NCI-H345 (cell line): ENCODE results near the gene PGM5.

ENCODE experiments used
- DNase-seq: peaks from one replicate; lab custom pipeline; 2025; lab: John Stamatoyannopoulos, UW

The PGM5 gene

GRCh38 chr9:68433531-68434110 lies 77.2 kb downstream of the PGM5 start:
- DNase-seq = no peak

GRCh38 chr9:68437785-68438184 lies 81.4 kb downstream of the PGM5 start:
- DNase-seq = no peak

- DNase-seq = no peak
Observed at GRCh38 chr9:68443624-68444023, 87.2 kb downstream of the PGM5 start.

GRCh38 chr9:68446836-68447235 lies 90.4 kb downstream of the PGM5 start:
- DNase-seq = no peak

GRCh38 chr9:68447611-68448010 lies 91.2 kb downstream of the PGM5 start:
- no peak for DNase-seq

DNA sequence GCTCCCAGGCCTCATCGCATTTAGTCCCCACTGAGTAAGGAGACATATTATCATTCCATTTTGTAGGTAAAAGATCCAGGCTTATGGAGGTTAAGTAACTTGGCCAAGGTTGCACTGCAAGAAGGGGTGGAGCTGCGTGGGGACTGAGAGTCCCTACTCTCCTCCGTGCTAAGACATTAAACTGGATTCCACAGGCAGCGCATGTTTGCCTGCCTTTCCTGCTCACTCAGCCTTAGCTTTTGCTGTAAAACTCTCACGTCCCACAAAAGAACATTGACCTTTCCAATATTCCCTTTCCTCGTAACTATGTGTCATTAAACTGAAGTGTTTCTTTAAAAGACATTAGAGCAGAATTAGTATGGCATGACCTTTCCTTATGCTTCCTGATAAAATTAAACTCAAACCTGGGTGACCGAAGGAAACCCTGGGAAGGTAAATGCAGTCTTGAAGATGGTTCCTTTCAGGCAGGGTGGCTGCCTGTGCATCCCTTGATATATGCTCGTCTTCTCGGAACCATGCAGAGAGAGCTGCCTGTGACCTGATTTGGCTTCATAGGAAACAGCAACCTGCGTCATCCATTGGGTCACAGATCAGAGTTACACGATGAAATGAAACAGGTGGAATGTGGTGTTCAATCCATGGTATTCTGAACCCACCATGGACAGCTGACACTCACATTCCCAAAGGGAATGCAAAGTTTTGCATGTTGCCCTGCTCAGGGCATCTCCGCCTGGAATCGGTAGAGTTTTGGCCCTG lies 98.3 kb downstream of the PGM5 start:
- DNase-seq = no peak

- no peak for DNase-seq
Observed at GRCh38 chr9:68455451-68455850, 99.0 kb downstream of the PGM5 start.

DNA sequence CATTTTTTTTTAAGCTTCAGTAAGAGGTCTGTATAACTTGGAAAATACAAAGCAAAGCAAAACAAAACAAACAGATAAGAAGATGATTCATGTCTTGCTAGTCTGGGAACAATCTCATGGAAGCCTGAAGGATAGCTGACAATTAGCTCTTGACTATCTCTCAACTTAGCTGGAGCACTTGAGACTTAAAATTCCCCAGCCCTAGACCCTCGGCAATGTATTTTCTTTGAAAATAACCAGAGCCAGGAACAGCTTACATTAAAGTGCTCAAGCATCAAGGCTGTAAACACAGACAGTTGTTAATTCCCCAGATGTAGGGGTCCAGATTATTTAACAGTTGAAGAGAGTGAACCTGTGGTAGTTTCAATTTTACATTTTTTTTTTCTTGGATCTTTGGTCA lies 101.4 kb downstream of the PGM5 start:
- no peak for DNase-seq

- no peak for DNase-seq
Observed at GRCh38 chr9:68458918-68459317, 102.5 kb downstream of the PGM5 start.

- DNase-seq = no peak
Observed at GRCh38 chr9:68462105-68462775, 105.8 kb downstream of the PGM5 start.

DNA sequence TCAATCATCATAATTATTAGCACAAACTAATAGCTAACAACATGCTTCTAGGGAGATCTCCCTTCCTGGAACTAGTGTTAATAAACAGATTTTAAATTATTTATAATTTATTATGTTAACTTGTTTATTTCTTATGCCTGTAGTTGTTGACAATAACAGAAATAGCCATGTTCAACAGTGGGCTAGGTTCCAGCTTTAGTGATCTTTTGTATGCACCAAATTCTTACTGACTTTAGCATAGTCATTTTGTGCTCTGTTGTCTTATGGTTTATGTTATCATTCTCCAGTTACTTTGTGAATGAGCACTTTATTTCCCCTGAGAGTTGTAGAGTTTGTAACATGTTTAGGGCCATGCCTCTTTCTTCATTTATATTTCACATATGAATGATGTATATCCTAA lies 113.7 kb downstream of the PGM5 start:
- no peak for DNase-seq

DNA sequence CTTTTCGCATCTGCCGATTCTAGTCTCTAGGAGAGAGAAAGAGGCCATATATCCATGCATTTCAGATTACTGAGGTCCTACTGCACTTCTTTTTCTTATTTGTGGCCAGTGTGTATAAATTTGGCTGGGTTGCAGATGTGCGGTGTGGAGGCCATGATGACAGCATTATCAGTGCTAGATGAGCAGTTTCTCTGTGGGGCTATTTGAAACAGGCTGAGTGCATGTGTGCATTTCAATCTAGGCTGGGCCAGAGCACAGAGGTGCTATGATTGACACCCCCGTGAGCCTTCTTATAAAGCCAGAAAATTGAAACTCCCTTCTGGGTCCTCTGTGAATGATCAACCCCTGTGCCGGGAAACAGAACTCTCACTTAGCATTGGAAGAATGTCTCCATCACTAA lies 114.2 kb downstream of the PGM5 start:
- DNase-seq = no peak

DNA sequence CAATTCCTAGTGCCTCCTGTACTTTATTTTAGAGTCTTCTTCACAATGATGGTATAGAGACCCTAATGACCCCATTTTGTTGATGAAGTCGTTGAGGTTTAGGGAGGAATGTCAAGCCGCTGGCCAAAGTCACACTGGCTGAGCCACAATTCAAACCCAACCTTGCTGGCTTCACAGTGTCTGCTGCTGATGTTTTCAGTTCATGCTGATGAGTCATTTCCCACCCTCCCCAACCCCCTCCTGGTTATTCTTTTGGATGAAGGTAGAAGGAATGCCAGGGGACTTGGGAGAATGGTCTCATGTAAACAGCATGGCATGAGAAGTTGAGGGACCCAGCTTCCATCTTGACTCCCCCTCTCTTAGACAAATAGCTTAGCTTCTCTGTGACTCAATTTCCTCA lies 115.7 kb downstream of the PGM5 start:
- no peak for DNase-seq

DNA sequence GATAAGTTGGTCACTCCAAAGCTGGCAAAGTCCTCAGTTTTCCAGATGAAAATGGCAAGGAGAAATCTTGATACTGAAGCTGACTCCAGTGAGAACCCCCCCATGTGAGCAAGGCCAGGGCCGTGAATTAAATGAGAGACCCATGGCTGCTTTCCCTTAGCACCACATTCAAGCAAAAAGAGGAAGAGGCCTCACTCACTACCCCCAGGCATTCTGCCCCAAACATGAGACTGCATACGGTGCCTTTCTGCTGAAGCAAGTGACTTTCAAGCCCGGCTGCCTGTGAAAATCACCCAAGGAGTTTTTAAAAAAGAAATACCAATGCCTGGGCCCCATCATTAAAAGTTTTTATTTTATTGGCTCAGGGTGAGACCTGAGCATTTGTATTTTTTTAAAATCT lies 117.4 kb downstream of the PGM5 start:
- DNase-seq = no peak

- DNase-seq = no peak
Observed at GRCh38 chr9:68476422-68476821, 120.0 kb downstream of the PGM5 start.

DNA sequence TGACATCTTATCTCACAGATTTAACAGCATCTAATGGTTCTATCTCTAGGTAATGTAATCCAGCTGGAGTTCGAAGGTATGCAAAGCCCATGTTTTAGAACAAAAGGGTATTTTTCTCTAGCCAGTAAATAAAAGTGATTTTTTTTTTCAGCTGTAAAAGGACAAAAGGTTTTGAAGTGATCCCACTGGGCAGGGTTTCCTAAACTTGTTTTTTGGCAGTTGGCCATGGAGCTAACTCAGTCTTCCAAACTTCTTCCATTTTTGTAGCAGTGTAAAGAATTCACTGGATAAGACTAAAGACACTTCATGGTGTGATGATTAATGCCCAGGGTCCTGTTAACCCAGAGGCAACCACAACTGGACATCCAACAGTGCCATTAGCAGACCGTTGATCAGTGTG lies 120.4 kb downstream of the PGM5 start:
- DNase-seq = no peak

- no peak for DNase-seq
Observed at GRCh38 chr9:68480807-68481206, 124.4 kb downstream of the PGM5 start.

GRCh38 chr9:68482548-68482947 lies 126.1 kb downstream of the PGM5 start:
- no peak for DNase-seq

GRCh38 chr9:68488126-68488525 lies 131.7 kb downstream of the PGM5 start:
- DNase-seq = no peak

DNA sequence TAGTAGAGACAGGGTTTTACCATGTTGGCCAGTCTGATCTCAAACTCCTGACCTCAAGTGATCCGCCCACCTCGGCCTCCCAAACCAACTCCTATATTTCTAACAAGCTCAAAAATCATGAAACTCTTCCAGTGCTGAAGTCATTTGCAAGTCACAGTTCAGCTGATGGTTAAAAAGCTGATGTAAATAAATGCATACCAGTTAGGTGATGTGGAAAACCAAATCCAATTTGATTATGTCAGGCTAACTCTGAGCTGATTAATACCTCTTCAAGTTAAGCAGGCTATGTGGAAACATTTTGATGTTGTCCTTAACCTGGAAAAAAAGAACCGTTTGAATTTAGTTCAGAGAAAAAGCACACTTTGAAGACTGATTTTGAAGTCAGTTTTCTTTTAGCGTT lies 133.2 kb downstream of the PGM5 start:
- no peak for DNase-seq

- no peak for DNase-seq
Observed at GRCh38 chr9:68492806-68493205, 136.4 kb downstream of the PGM5 start.

- DNase-seq = no peak
Observed at GRCh38 chr9:68493541-68493940, 137.1 kb downstream of the PGM5 start.

- DNase-seq = no peak
Observed at GRCh38 chr9:68493958-68494577, 137.7 kb downstream of the PGM5 start.
